IMR-90 (cell line): ENCODE data around the gene COX19. TPM values are rescaled to one million over a fixed set of nuclear protein-coding genes. Genes with fewer than 3 reads are reported as not detected.

Experiments used
- ATAC-seq: fragments of 200-7000 bp; cut with Tn5 transposase; 2 replicates; pipeline ENCODE4 v1.9.1; 2020; ENCODE audit warnings: low read depth, mild to moderate bottlenecking, moderate library complexity
- BruUV-seq: library from RNA; stranded (reverse); fragments of 400-500 nt; replicated peaks from 2 replicates; lab custom pipeline; 2021; lab: Mats Ljungman, UMichigan
- CTCF ChIA-PET: fragments of 300-600 bp; formaldehyde crosslinking; extraction: SDS; loops from one replicate; lab custom pipeline; 2021; ENCODE audit warnings: antibody characterized with exemption; lab: Yijun Ruan, JAX
- POLR2A ChIA-PET: fragments of 300-600 bp; sonication (Branson Sonifier 250); formaldehyde crosslinking; loops from one replicate; lab custom pipeline; 2022; ENCODE audit warnings: antibody characterized with exemption; ENCODE audit not compliant: unreplicated experiment; lab: Charles Lee
- DNase-seq: peaks from one replicate; pipeline ENCODE4 v3.0.0; 2013
- H2AFZ ChIP-seq: replicated peaks from 2 replicates; pipeline ENCODE3; 2013; ENCODE audit warnings: low read length, mild to moderate bottlenecking; ENCODE audit not compliant: poor library complexity
- H2AK5ac ChIP-seq: 2 replicates; pipeline ENCODE4 v1.6.1; 2013; ENCODE audit warnings: low read depth, low read length, inconsistent platforms
- H2AK9ac ChIP-seq: replicated peaks from 2 replicates; pipeline ENCODE3; 2013; ENCODE audit warnings: mild to moderate bottlenecking, low read depth, low read length, moderate library complexity; ENCODE audit not compliant: poor library complexity
- H2BK120ac ChIP-seq: 2 replicates; pipeline ENCODE4 v1.6.1; 2013; ENCODE audit warnings: low read depth, low read length, inconsistent platforms
- H2BK15ac ChIP-seq: 3 replicates; pipeline ENCODE4 v1.6.1; 2013; ENCODE audit warnings: low read depth, low read length, inconsistent platforms
- H2BK20ac ChIP-seq: 2 replicates; pipeline ENCODE4 v1.6.1; 2013; ENCODE audit warnings: low read depth, mild to moderate bottlenecking, inconsistent platforms, low read length, moderate library complexity
- H2BK5ac ChIP-seq: 2 replicates; pipeline ENCODE4 v1.6.1; 2013; ENCODE audit warnings: mild to moderate bottlenecking, low read depth, low read length, inconsistent platforms; ENCODE audit not compliant: poor library complexity, severe bottlenecking
- H3K14ac ChIP-seq: replicated peaks from 2 replicates; pipeline ENCODE4 v1.6.1; 2013; ENCODE audit warnings: low read depth, low read length, inconsistent platforms
- H3K18ac ChIP-seq: 2 replicates; pipeline ENCODE4 v1.6.1; 2013; ENCODE audit warnings: low read depth, low read length, control low read depth
- H3K23ac ChIP-seq: 2 replicates; pipeline ENCODE4 v1.6.1; 2013; ENCODE audit warnings: low read depth, low read length, inconsistent platforms
- H3K27ac ChIP-seq: 2 replicates; pipeline ENCODE4 v1.5.1; 2013; ENCODE audit warnings: mild to moderate bottlenecking, control low read depth, low read length; ENCODE audit not compliant: insufficient read depth
- H3K27me3 ChIP-seq: 2 replicates; pipeline ENCODE4 v1.6.1; 2013; ENCODE audit warnings: low read length; ENCODE audit not compliant: control insufficient read depth, insufficient read depth
- H3K36me3 ChIP-seq: 2 replicates; pipeline ENCODE4 v1.6.1; 2013; ENCODE audit warnings: low read length, mixed read lengths; ENCODE audit not compliant: control insufficient read depth, insufficient read depth
- H3K4ac ChIP-seq: 2 replicates; pipeline ENCODE4 v1.6.1; 2013; ENCODE audit warnings: low read depth, low read length, inconsistent platforms
- H3K4me1 ChIP-seq: 2 replicates; pipeline ENCODE4 v1.6.1; 2013; ENCODE audit warnings: low read length, mixed read lengths; ENCODE audit not compliant: control insufficient read depth, insufficient read depth
- H3K4me2 ChIP-seq: 2 replicates; pipeline ENCODE4 v1.6.1; 2013; ENCODE audit warnings: low read depth, mild to moderate bottlenecking, control low read depth, low read length, moderate library complexity
- H3K4me3 ChIP-seq: 2 replicates; pipeline ENCODE4 v1.5.1; 2013; ENCODE audit warnings: low read depth, mild to moderate bottlenecking, control low read depth, low read length, moderate library complexity; ENCODE audit not compliant: insufficient read depth
- H3K56ac ChIP-seq: 2 replicates; pipeline ENCODE4 v1.6.1; 2013; ENCODE audit warnings: low read length, inconsistent platforms; ENCODE audit not compliant: insufficient read depth; ENCODE audit errors: extremely low read depth
- H3K79me1 ChIP-seq, 2 experiments: 2 replicates each; pipeline ENCODE4 v1.6.1; 2013; ENCODE audit warnings: low read length in 2 of 2, inconsistent platforms in 1 of 2, low read depth in 1 of 2
- H3K9ac ChIP-seq: 2 replicates; pipeline ENCODE4 v1.6.1; 2013; ENCODE audit warnings: low read depth, low read length, control low read depth
- H3K9me1 ChIP-seq: 2 replicates; pipeline ENCODE4 v1.6.1; 2013; ENCODE audit warnings: low read length, inconsistent platforms; ENCODE audit not compliant: insufficient read depth
- H3K9me3 ChIP-seq: 2 replicates; pipeline ENCODE4 v1.6.1; 2013; ENCODE audit warnings: low read length; ENCODE audit not compliant: control insufficient read depth, insufficient read depth
- H4K20me1 ChIP-seq: 2 replicates; pipeline ENCODE4 v1.6.1; 2013; ENCODE audit warnings: low read length, inconsistent platforms; ENCODE audit not compliant: insufficient read depth
- H4K5ac ChIP-seq: 2 replicates; pipeline ENCODE4 v1.6.1; 2013; ENCODE audit warnings: mild to moderate bottlenecking, low read depth, low read length, control low read depth
- H4K8ac ChIP-seq, 2 experiments: 2 replicates each; pipeline ENCODE4 v1.6.1; 2013; ENCODE audit warnings: low read depth in 2 of 2, low read length in 2 of 2, control low read depth in 1 of 2, inconsistent platforms in 1 of 2
- H4K91ac ChIP-seq: 2 replicates; pipeline ENCODE4 v1.6.1; 2013; ENCODE audit warnings: low read depth, low read length, inconsistent platforms; ENCODE audit not compliant: insufficient read depth
- BHLHE40 ChIP-seq: fragments of 150-350 bp; IDR thresholded peaks from 2 replicates; pipeline ENCODE4 v1.6.1; 2016; ENCODE audit warnings: mild to moderate bottlenecking, low read depth, low read length
- CEBPB ChIP-seq: IDR thresholded peaks from 2 replicates; pipeline ENCODE4 v1.6.1; 2012; ENCODE audit warnings: low read depth, low read length, improper control_type of control experiment
- CHD1 ChIP-seq: IDR thresholded peaks from 2 replicates; pipeline ENCODE4 v1.6.1; 2012; ENCODE audit warnings: low read depth, low read length, improper control_type of control experiment
- CTCF ChIP-seq: conservative IDR thresholded peaks from 2 replicates; pipeline ENCODE4 v1.5.1; 2012; ENCODE audit warnings: mild to moderate bottlenecking, low read depth, low read length, improper control_type of control experiment
- ELK1 ChIP-seq: fragments of 150-350 bp; IDR thresholded peaks from 2 replicates; pipeline ENCODE4 v1.6.1; 2016; ENCODE audit warnings: low read depth, mild to moderate bottlenecking, low read length, moderate library complexity, borderline replicate concordance
- FOS ChIP-seq: fragments of 150-350 bp; IDR thresholded peaks from 2 replicates; pipeline ENCODE4 v1.6.1; 2016; ENCODE audit warnings: low read depth, low read length
- MAFK ChIP-seq: IDR thresholded peaks from 2 replicates; pipeline ENCODE4 v1.6.1; 2012; ENCODE audit warnings: low read depth, low read length, improper control_type of control experiment
- MAZ ChIP-seq: IDR thresholded peaks from 2 replicates; pipeline ENCODE4 v1.6.1; 2012; ENCODE audit warnings: low read depth, mild to moderate bottlenecking, low read length, improper control_type of control experiment, moderate library complexity, borderline replicate concordance
- MXI1 ChIP-seq: IDR thresholded peaks from 2 replicates; pipeline ENCODE4 v1.6.1; 2012; ENCODE audit warnings: low read depth, mild to moderate bottlenecking, low read length, moderate library complexity, borderline replicate concordance
- NFE2L2 ChIP-seq: fragments of 150-350 bp; IDR thresholded peaks from 2 replicates; pipeline ENCODE4 v1.6.1; 2016; ENCODE audit warnings: low read depth, mild to moderate bottlenecking, low read length
- POLR2A ChIP-seq: IDR thresholded peaks from 2 replicates; pipeline ENCODE4 v1.6.1; 2012; ENCODE audit warnings: mild to moderate bottlenecking, low read depth, low read length
- RAD21 ChIP-seq: IDR thresholded peaks from 2 replicates; pipeline ENCODE4 v1.6.1; 2012; ENCODE audit warnings: low read length, improper control_type of control experiment
- RCOR1 ChIP-seq: IDR thresholded peaks from 2 replicates; pipeline ENCODE4 v1.6.1; 2012; ENCODE audit warnings: mild to moderate bottlenecking, low read length, improper control_type of control experiment; ENCODE audit not compliant: insufficient replicate concordance
- RFX5 ChIP-seq: IDR thresholded peaks from 2 replicates; pipeline ENCODE4 v1.8.0; 2012; ENCODE audit warnings: low read depth, mild to moderate bottlenecking, low read length, moderate library complexity
- SMC3 ChIP-seq: fragments of 150-350 bp; IDR thresholded peaks from 2 replicates; pipeline ENCODE4 v1.6.1; 2016; ENCODE audit warnings: low read depth, mild to moderate bottlenecking, antibody characterized with exemption, low read length, moderate library complexity
- USF2 ChIP-seq: fragments of 150-350 bp; IDR thresholded peaks from 2 replicates; pipeline ENCODE4 v1.6.1; 2017; ENCODE audit warnings: mild to moderate bottlenecking, antibody characterized with exemption, low read length, low read depth
- WGBS, 2 experiments: methylation state at CpG; one replicate each; pipeline versions ENCODE4 v1.1.5 to v1.1.7; 2013; ENCODE audit warnings: missing lambda C conversion rate in 2 of 2; ENCODE audit not compliant: insufficient read length in 1 of 2; ENCODE audit errors: extremely low coverage in 2 of 2; 5-methylcytosine and 5-hydroxymethylcytosine counted together
- dilution Hi-C: fragments of 300-500 bp; cut with HindIII; formaldehyde crosslinking; loops from one replicate; pipeline ENCODE4 v1.14.3; 2018; ENCODE audit warnings: low sequenced_read_pairs; ENCODE audit not compliant: unreplicated experiment
- in situ Hi-C: fragments of 300-500 bp; cut with MboI; formaldehyde crosslinking; loops from 3 replicates; pipeline ENCODE4 v1.14.3; 2019; ENCODE audit warnings: low sequenced_read_pairs, inconsistent platforms, mixed read lengths
- intact Hi-C: fragments of 100-400 bp; cut with micrococcal nuclease; formaldehyde crosslinking; loops from 2 replicates; pipeline ENCODE4 v1.10.0; 2022
- polyA plus RNA-seq, 3 experiments: library from polyadenylated mRNA; depleted of rRNA; stranded (reverse); fragments of >200 nt; gene quantifications; 2 replicates each; pipeline ENCODE4 v1.2.3, GENCODE V29; 2012; ENCODE audit warnings: low replicate concordance in 1 of 3
- total RNA-seq: library from RNA; depleted of rRNA; stranded (reverse); fragments of >200 nt; gene quantifications from 2 replicates; pipeline ENCODE4 v1.2.3, GENCODE V29; 2012

COX19 gene
- total and polyA plus RNA-seq, 2 of the 4 experiments (the other 2 are of a cell fraction), result 3.9 to 7.3 TPM

GRCh38 chr7:939843-940242 lies 35.5 kb downstream of the COX19 start:
- no peak overlapping the region for H3K4me3 ChIP-seq
- no peak overlapping the region for H4K91ac ChIP-seq
- H2BK20ac ChIP-seq, result no peak overlapping the region
- H2BK120ac ChIP-seq, result no peak overlapping the region
- no peak overlapping the region for H3K14ac ChIP-seq
- no peak overlapping the region for H3K23ac ChIP-seq
- H3K4ac ChIP-seq, result no peak overlapping the region
- no CpG with 5 or more reads among the region's 4 CpGs for WGBS, 2 experiments
- no peaks in the 10 kb centered on the region for H4K20me1 ChIP-seq
- no peaks in the 10 kb centered on the region for H3K36me3 ChIP-seq
- POLR2A ChIA-PET, result no interaction called here
- dilution Hi-C loops, result no loop called here
- no peak overlapping the region for H4K8ac ChIP-seq
- no peak overlapping the region for H2BK15ac ChIP-seq
- no peak for ATAC-seq
- H3K9me1 ChIP-seq, result no peaks in the 10 kb centered on the region
- H2AK9ac ChIP-seq, result no peak overlapping the region
- no peak overlapping the region for H2AFZ ChIP-seq
- H3K9me3 ChIP-seq, result no peaks in the 10 kb centered on the region
- TF ChIP-seq CEBPB, result no peak
- no peak for TF ChIP-seq MXI1
- no peak for TF ChIP-seq RFX5
- TF ChIP-seq USF2, result no peak
- no peak for TF ChIP-seq RCOR1
- no peak for TF ChIP-seq CHD1
- no peak for TF ChIP-seq ELK1
- TF ChIP-seq MAFK, result no peak
- no peak for TF ChIP-seq RAD21
- TF ChIP-seq SMC3, result no peak
- TF ChIP-seq FOS, result no peak
- no peak for TF ChIP-seq NFE2L2
- no peak for TF ChIP-seq CTCF
- TF ChIP-seq BHLHE40, result no peak
- TF ChIP-seq MAZ, result no peak
- TF ChIP-seq POLR2A, result no peak
- H2BK5ac ChIP-seq, result no peak overlapping the region
- no peak overlapping the region for H3K9ac ChIP-seq
- peaks cover 6% of the 10 kb centered on the region for H3K27me3 ChIP-seq
- in situ Hi-C loops, result no loop called here
- no peak overlapping the region for H3K18ac ChIP-seq
- no peak for DNase-seq
- H3K27ac ChIP-seq, result no peak overlapping the region
- no peaks in the 10 kb centered on the region for H3K79me1 ChIP-seq
- H3K4me1 ChIP-seq, result no peaks in the 10 kb centered on the region
- CTCF ChIA-PET, result no interaction called here
- no peak overlapping the region for H4K5ac ChIP-seq
- no peak overlapping the region for H3K4me2 ChIP-seq
- no peak overlapping the region for H3K56ac ChIP-seq
- no TSS peak for BruUV-seq
- H2AK5ac ChIP-seq, result no peak overlapping the region
- intact Hi-C loops, result no loop called here
